ENCODE measurements around the gene ARID2. TPM values are rescaled to one million over a fixed set of nuclear protein-coding genes. Genes with fewer than 3 reads are reported as not detected.

The ARID2 gene
- total and polyA plus RNA-seq, 2 of the 13 experiments (the other 11 are each of a cell fraction or from before 2014, with no cell fraction given): 15.9 to 22.2 TPM

- TF ChIP-seq BCL3 (CRISPR knock-in tag; IDR thresholded peaks at IDR 0.05) (0 out of 2 replicates have a peak, but pooled peaks have one; percentile 5), THAP7 (CRISPR knock-in tag; IDR thresholded peaks at IDR 0.05) (no peak), DNMT3B (CRISPR knock-in tag; conservative IDR thresholded peaks at IDR 0.05) (no peak; the same call in 1 of the 2 replicates), ZNF12 (CRISPR knock-in tag; IDR thresholded peaks at IDR 0.05) (peak; percentile 74), KDM3A (CRISPR knock-in tag; IDR thresholded peaks at IDR 0.05; ENCODE audit: low read depth) (0 out of 2 replicates have a peak, but pooled peaks have one; percentile 43), ZBTB33 (CRISPR knock-in tag; IDR thresholded peaks at IDR 0.05) (no peak), UBTF (CRISPR knock-in tag; IDR thresholded peaks at IDR 0.05) (peak; percentile 79), REPIN1 (CRISPR knock-in tag; IDR thresholded peaks at IDR 0.05; ENCODE audit: borderline replicate concordance, low read depth) (peak; percentile 44; the same call in 1 of the 2 replicates), ZFP62 (CRISPR knock-in tag; IDR thresholded peaks at IDR 0.05) (no peak), ZNF510 (CRISPR knock-in tag; IDR thresholded peaks at IDR 0.05; ENCODE audit: low read depth) (no peak), ZNF609 (CRISPR knock-in tag; IDR thresholded peaks at IDR 0.05; ENCODE audit: borderline replicate concordance) (peak; percentile 32; the same call in 1 of the 2 replicates), ZXDC (CRISPR knock-in tag; IDR thresholded peaks at IDR 0.05) (no peak), ZNF598 (CRISPR knock-in tag; IDR thresholded peaks at IDR 0.05; ENCODE audit: borderline replicate concordance) (no peak), PHF8 (CRISPR knock-in tag; IDR thresholded peaks at IDR 0.05) (peak; percentile 85)
Measured at GRCh38 chr12:45727301-45727979, 2.1 kb upstream of the ARID2 start (continued).

Measured in HepG2 (cell line).